Measurements from ENCODE around the gene TMEM170A. TPM values are rescaled to one million over a fixed set of nuclear protein-coding genes. Genes with fewer than 3 reads are reported as not detected.
"Not testable (repeated sequence)": the region's sequence is repeated elsewhere in the genome, so short reads cannot be mapped to it uniquely, and the experiment has no call there.

The TMEM170A gene
- total RNA-seq (18.8 TPM), polyA plus RNA-seq (11.1 TPM)
- long read RNA-seq, donor 1, full-length matches to known transcripts: 2 of 2 reads
- long read RNA-seq, donor 1, partial matches to known transcripts: 0 of 2 reads
- long read RNA-seq, donor 1, other reads (novel, unspliced or antisense): 0 of 2 reads
- long read RNA-seq, donor 2: 0 reads
- long read RNA-seq, donor 3, full-length matches to known transcripts: 8 of 35 reads
- long read RNA-seq, donor 3, partial matches to known transcripts: 27 of 35 reads
- long read RNA-seq, donor 3, other reads (novel, unspliced or antisense): 0 of 35 reads
- long read RNA-seq, donor 4, partial matches to known transcripts: 0 of 1 reads
- long read RNA-seq, donor 4, other reads (novel, unspliced or antisense): 0 of 1 reads
- long read RNA-seq, donor 5, full-length matches to known transcripts: 4 of 4 reads
- long read RNA-seq, donor 5, partial matches to known transcripts: 0 of 4 reads
- long read RNA-seq, donor 5, other reads (novel, unspliced or antisense): 0 of 4 reads
- long read RNA-seq, donor 6, full-length matches to known transcripts: 8 of 8 reads
- long read RNA-seq, donor 6, partial matches to known transcripts: 0 of 8 reads
- long read RNA-seq, donor 6, other reads (novel, unspliced or antisense): 0 of 8 reads
- long read RNA-seq, donor 7, full-length matches to known transcripts: 7 of 7 reads
- long read RNA-seq, donor 7, partial matches to known transcripts: 0 of 7 reads
- long read RNA-seq, donor 7, other reads (novel, unspliced or antisense): 0 of 7 reads
- long read RNA-seq, donor 8, partial matches to known transcripts: 0 of 1 reads
- long read RNA-seq, donor 8, other reads (novel, unspliced or antisense): 0 of 1 reads
- long read RNA-seq, donor 9, full-length matches to known transcripts: 4 of 4 reads
- long read RNA-seq, donor 9, partial matches to known transcripts: 0 of 4 reads
- long read RNA-seq, donor 9, other reads (novel, unspliced or antisense): 0 of 4 reads
- long read RNA-seq, donor 10, partial matches to known transcripts: 0 of 1 reads
- long read RNA-seq, donor 10, other reads (novel, unspliced or antisense): 0 of 1 reads

GRCh38 chr16:75464122-75464918 lies at the start of gene TMEM170A:
Gene TMEM170A, minus strand, starts transcription at chr16:75464689. Its CDS starts 89 bp downstream, at chr16:75464600.
- Histone ChIP-seq H3K9me3 (ENCODE audit: control insufficient read depth in 2 of 2, insufficient read depth in 1 of 2, low read length in 1 of 2) (no peaks in the 10 kb centered on the region), H3K27me3 (ENCODE audit: control insufficient read depth in 2 of 2, insufficient read depth in 1 of 2, low read length in 1 of 2) (no peaks in the 10 kb centered on the region), H3K27ac (ENCODE audit: low read depth in 1 of 2, low read length in 1 of 2) (peak within 1 kb of the TSS; percentile 99), H3K36me3 (ENCODE audit: control insufficient read depth in 2 of 2, insufficient read depth in 2 of 2, low read length in 1 of 2) (no peaks in the 10 kb centered on the region), H3K4me3 (ENCODE audit: low read length in 2 of 2) (peak within 1 kb of the TSS; percentile 90 to 93), H3K4me1 (ENCODE audit: control insufficient read depth in 2 of 2, insufficient read depth in 2 of 2, low read length in 2 of 2) (peaks cover 6 to 7% of the 10 kb centered on the region in 2 donors)
- peak; percentile 92 to 99 (median 97) for DNase-seq (ENCODE audit: low read depth in 6 of 9, low spot score in 9 of 9)
- under 1% methylated on average over 89 of the region's 89 CpGs for WGBS

GRCh38 chr16:75506574-75506973 lies 42.1 kb upstream of the TMEM170A start:
- WGBS: 70% methylated on average over 7 of the region's 7 CpGs
- H3K4me3 ChIP-seq (ENCODE audit: low read length in 2 of 2): no peak overlapping the region
- H3K4me1 ChIP-seq (ENCODE audit: control insufficient read depth in 2 of 2, insufficient read depth in 2 of 2, low read length in 2 of 2): no peaks in the 10 kb centered on the region
- no peaks in the 10 kb centered on the region for H3K9me3 ChIP-seq (ENCODE audit: control insufficient read depth in 2 of 2, insufficient read depth in 1 of 2, low read length in 1 of 2)
- H3K27ac ChIP-seq (ENCODE audit: low read depth in 1 of 2, low read length in 1 of 2): no peak overlapping the region
- H3K27me3 ChIP-seq (ENCODE audit: control insufficient read depth in 2 of 2, insufficient read depth in 1 of 2, low read length in 1 of 2): no peaks in the 10 kb centered on the region
- no peak for DNase-seq (ENCODE audit: low read depth in 6 of 9, low spot score in 9 of 9)
- no peaks in the 10 kb centered on the region for H3K36me3 ChIP-seq (ENCODE audit: control insufficient read depth in 2 of 2, insufficient read depth in 2 of 2, low read length in 1 of 2)

GRCh38 chr16:75506107-75506506 lies 41.6 kb upstream of the TMEM170A start:
- Histone ChIP-seq H3K9me3 (ENCODE audit: control insufficient read depth in 2 of 2, insufficient read depth in 1 of 2, low read length in 1 of 2) (no peaks in the 10 kb centered on the region), H3K4me1 (ENCODE audit: control insufficient read depth in 2 of 2, insufficient read depth in 2 of 2, low read length in 2 of 2) (no peaks in the 10 kb centered on the region), H3K4me3 (ENCODE audit: low read length in 2 of 2) (no peak overlapping the region), H3K27ac (ENCODE audit: low read depth in 1 of 2, low read length in 1 of 2) (no peak overlapping the region), H3K36me3 (ENCODE audit: control insufficient read depth in 2 of 2, insufficient read depth in 2 of 2, low read length in 1 of 2) (no peaks in the 10 kb centered on the region), H3K27me3 (ENCODE audit: control insufficient read depth in 2 of 2, insufficient read depth in 1 of 2, low read length in 1 of 2) (no peaks in the 10 kb centered on the region)
- 94% methylated on average over 3 of the region's 3 CpGs for WGBS
- no peak for DNase-seq (ENCODE audit: low read depth in 6 of 9, low spot score in 9 of 9)

- no peaks in the 10 kb centered on the region for H3K4me1 ChIP-seq (ENCODE audit: control insufficient read depth in 2 of 2, insufficient read depth in 2 of 2, low read length in 2 of 2)
- H3K9me3 ChIP-seq (ENCODE audit: control insufficient read depth in 2 of 2, insufficient read depth in 1 of 2, low read length in 1 of 2): no peaks in the 10 kb centered on the region
- no peak overlapping the region for H3K27ac ChIP-seq (ENCODE audit: low read depth in 1 of 2, low read length in 1 of 2)
- no peak for DNase-seq (ENCODE audit: low read depth in 6 of 9, low spot score in 9 of 9)
- 97% methylated on average over 1 of the region's 1 CpG for WGBS
- H3K27me3 ChIP-seq (ENCODE audit: control insufficient read depth in 2 of 2, insufficient read depth in 1 of 2, low read length in 1 of 2): no peaks in the 10 kb centered on the region
- H3K36me3 ChIP-seq (ENCODE audit: control insufficient read depth in 2 of 2, insufficient read depth in 2 of 2, low read length in 1 of 2): no peaks in the 10 kb centered on the region
- no peak overlapping the region for H3K4me3 ChIP-seq (ENCODE audit: low read length in 2 of 2)
Measured at GRCh38 chr16:75503801-75504200, 39.3 kb upstream of the TMEM170A start.

- Histone ChIP-seq H3K9me3 (ENCODE audit: control insufficient read depth in 2 of 2, insufficient read depth in 1 of 2, low read length in 1 of 2) (no peaks in the 10 kb centered on the region), H3K4me3 (ENCODE audit: low read length in 2 of 2) (no peak overlapping the region), H3K27me3 (ENCODE audit: control insufficient read depth in 2 of 2, insufficient read depth in 1 of 2, low read length in 1 of 2) (no peaks in the 10 kb centered on the region), H3K36me3 (ENCODE audit: control insufficient read depth in 2 of 2, insufficient read depth in 2 of 2, low read length in 1 of 2) (no peaks in the 10 kb centered on the region), H3K4me1 (ENCODE audit: control insufficient read depth in 2 of 2, insufficient read depth in 2 of 2, low read length in 2 of 2) (no peaks in the 10 kb centered on the region), H3K27ac (ENCODE audit: low read depth in 1 of 2, low read length in 1 of 2) (no peak overlapping the region)
- WGBS: 85% methylated on average over 4 of the region's 4 CpGs
- DNase-seq (ENCODE audit: low read depth in 6 of 9, low spot score in 9 of 9): no peak
Measured at GRCh38 chr16:75502916-75503605, 38.6 kb upstream of the TMEM170A start.

- 84% methylated on average over 6 of the region's 6 CpGs for WGBS
- H3K4me1 ChIP-seq (ENCODE audit: control insufficient read depth in 2 of 2, insufficient read depth in 2 of 2, low read length in 2 of 2); H3K36me3 ChIP-seq (ENCODE audit: control insufficient read depth in 2 of 2, insufficient read depth in 2 of 2, low read length in 1 of 2); DNase-seq (ENCODE audit: low read depth in 6 of 9, low spot score in 9 of 9); H3K27me3 ChIP-seq (ENCODE audit: control insufficient read depth in 2 of 2, insufficient read depth in 1 of 2, low read length in 1 of 2); H3K4me3 ChIP-seq (ENCODE audit: low read length in 2 of 2); H3K27ac ChIP-seq (ENCODE audit: low read depth in 1 of 2, low read length in 1 of 2); H3K9me3 ChIP-seq (ENCODE audit: control insufficient read depth in 2 of 2, insufficient read depth in 1 of 2, low read length in 1 of 2): not testable (repeated sequence)
Measured at GRCh38 chr16:75501820-75502219, 37.3 kb upstream of the TMEM170A start.

GRCh38 chr16:75501359-75501758 lies 36.9 kb upstream of the TMEM170A start:
- Histone ChIP-seq H3K9me3 (ENCODE audit: control insufficient read depth in 2 of 2, insufficient read depth in 1 of 2, low read length in 1 of 2) (no peaks in the 10 kb centered on the region), H3K4me1 (ENCODE audit: control insufficient read depth in 2 of 2, insufficient read depth in 2 of 2, low read length in 2 of 2) (no peaks in the 10 kb centered on the region), H3K4me3 (ENCODE audit: low read length in 2 of 2) (no peak overlapping the region), H3K27ac (ENCODE audit: low read depth in 1 of 2, low read length in 1 of 2) (no peak overlapping the region), H3K27me3 (ENCODE audit: control insufficient read depth in 2 of 2, insufficient read depth in 1 of 2, low read length in 1 of 2) (no peaks in the 10 kb centered on the region), H3K36me3 (ENCODE audit: control insufficient read depth in 2 of 2, insufficient read depth in 2 of 2, low read length in 1 of 2) (no peaks in the 10 kb centered on the region)
- no peak for DNase-seq (ENCODE audit: low read depth in 6 of 9, low spot score in 9 of 9)
- WGBS: 94% methylated on average over 5 of the region's 5 CpGs

- not testable (repeated sequence) for H3K27ac ChIP-seq (ENCODE audit: low read depth in 1 of 2, low read length in 1 of 2); H3K36me3 ChIP-seq (ENCODE audit: control insufficient read depth in 2 of 2, insufficient read depth in 2 of 2, low read length in 1 of 2); DNase-seq (ENCODE audit: low read depth in 6 of 9, low spot score in 9 of 9); H3K4me3 ChIP-seq (ENCODE audit: low read length in 2 of 2); H3K4me1 ChIP-seq (ENCODE audit: control insufficient read depth in 2 of 2, insufficient read depth in 2 of 2, low read length in 2 of 2); H3K9me3 ChIP-seq (ENCODE audit: control insufficient read depth in 2 of 2, insufficient read depth in 1 of 2, low read length in 1 of 2)
- H3K27me3 ChIP-seq (ENCODE audit: control insufficient read depth in 2 of 2, insufficient read depth in 1 of 2, low read length in 1 of 2): peaks cover 10 to 21% of the 10 kb centered on the region in 2 donors
- 59% methylated on average over 9 of the region's 13 CpGs for WGBS
Measured at GRCh38 chr16:75498605-75499322, 34.3 kb upstream of the TMEM170A start.

Measured in thymus (tissue), 14 donors.